GM12864 (cell line): ENCODE data around the gene MOCOS.

ENCODE experiments used
- DNase-seq: peaks from one replicate; pipeline ENCODE4 v3.0.0-alpha.2; 2011; ENCODE audit warnings: low read depth
- H3K4me3 ChIP-seq: 2 replicates; pipeline ENCODE4 v1.5.1; 2011; ENCODE audit warnings: mild to moderate bottlenecking, low read depth, low read length, control low read depth
- CTCF ChIP-seq: IDR thresholded peaks from 2 replicates; pipeline ENCODE4 v1.5.1; 2011; ENCODE audit warnings: low read depth, mild to moderate bottlenecking, moderate library complexity, low read length, control low read depth, inconsistent platforms; ENCODE audit errors: missing control alignments

Gene MOCOS

GRCh38 chr18:36176711-36177110 lies 10.6 kb upstream of the MOCOS start:
- H3K4me3 ChIP-seq = no peak overlapping the region
- no peak for DNase-seq
- TF ChIP-seq CTCF = no peak

- no peak for DNase-seq
- TF ChIP-seq CTCF = no peak
- no peak overlapping the region for H3K4me3 ChIP-seq
Observed at GRCh38 chr18:36177913-36178312, 9.4 kb upstream of the MOCOS start.

- no peak for TF ChIP-seq CTCF
- H3K4me3 ChIP-seq = no peak overlapping the region
- DNase-seq = no peak
Observed at GRCh38 chr18:36179562-36180355, 7.5 kb upstream of the MOCOS start.

- no peak for TF ChIP-seq CTCF
- no peak overlapping the region for H3K4me3 ChIP-seq
- DNase-seq = no peak
Observed at GRCh38 chr18:36181441-36181840, 5.9 kb upstream of the MOCOS start.

- no peak for TF ChIP-seq CTCF
- DNase-seq = no peak
- no peak overlapping the region for H3K4me3 ChIP-seq
Observed at GRCh38 chr18:36181898-36182506, 5.3 kb upstream of the MOCOS start.

GRCh38 chr18:36183033-36183432 lies 4.3 kb upstream of the MOCOS start:
- no peak overlapping the region for H3K4me3 ChIP-seq
- no peak for DNase-seq
- TF ChIP-seq CTCF = no peak

GRCh38 chr18:36183987-36184386 lies 3.3 kb upstream of the MOCOS start:
- no peak overlapping the region for H3K4me3 ChIP-seq
- DNase-seq = no peak
- TF ChIP-seq CTCF = no peak
